Peyer's patch (tissue), 4 donors: ENCODE measurements around the gene PRKAR2A. TPM values are rescaled to one million over a fixed set of nuclear protein-coding genes. Genes with fewer than 3 reads are reported as not detected.

ENCODE experiments used
- DNase-seq, 3 donors: peaks; one replicate each; pipeline ENCODE4 v3.0.0-alpha.2; 2017 to 2019
- H3K27ac ChIP-seq, 4 donors: fragments of 200-600 bp; sonication (generic); one replicate each; pipeline ENCODE4 v1.5.1; 2016 to 2019
- H3K27me3 ChIP-seq, 2 donors: fragments of 200-600 bp; sonication (generic); one replicate each; pipeline ENCODE4 v1.5.1; 2019
- H3K36me3 ChIP-seq, 3 donors: fragments of 200-600 bp; sonication (generic); one replicate each; pipeline ENCODE4 v1.5.1; 2016 to 2019
- H3K4me1 ChIP-seq, 4 donors: fragments of 200-600 bp; sonication (generic); one replicate each; pipeline ENCODE4 v1.5.1; 2016 to 2019
- H3K4me3 ChIP-seq, 4 donors: fragments of 200-600 bp; sonication (generic); 1 replicate in 3 of 4; 2 replicates in 1 of 4; pipeline ENCODE4 v1.5.1; 2016 to 2019; ENCODE audit warnings: mild to moderate bottlenecking in 1 of 4
- H3K9me3 ChIP-seq, 4 donors: fragments of 200-600 bp; sonication (generic); one replicate each; pipeline ENCODE4 v1.5.1; 2016 to 2019; ENCODE audit warnings: mild to moderate bottlenecking in 1 of 4
- POLR2A ChIP-seq, 2 donors: fragments of 450-650 bp; IDR thresholded peaks; one replicate each; pipeline ENCODE4 v1.5.1; 2017; ENCODE audit warnings: antibody characterized with exemption in 2 of 2, mild to moderate bottlenecking in 2 of 2, moderate library complexity in 2 of 2
- total RNA-seq, 4 donors: library from RNA; depleted of rRNA; stranded (reverse); fragments of >200 nt; gene quantifications; one replicate each; pipeline ENCODE4 v1.1.0, GENCODE V29; 2016
- TF ChIP-seq, protein P1 (sequence below), 6 experiments: fragments of 450-650 bp in 4 of 6; fragments of 200-600 bp in 2 of 6; sonication (generic) in 1 of 6; IDR thresholded peaks; one replicate each; pipeline ENCODE4 v1.5.1; 2017 to 2019; ENCODE audit warnings: antibody characterized with exemption in 6 of 6, mild to moderate bottlenecking in 3 of 6, moderate library complexity in 1 of 6

PRKAR2A gene
- total RNA-seq, 4 donors from 2014 or later: 21.0 to 34.7 (median 25.8) TPM

DNA sequence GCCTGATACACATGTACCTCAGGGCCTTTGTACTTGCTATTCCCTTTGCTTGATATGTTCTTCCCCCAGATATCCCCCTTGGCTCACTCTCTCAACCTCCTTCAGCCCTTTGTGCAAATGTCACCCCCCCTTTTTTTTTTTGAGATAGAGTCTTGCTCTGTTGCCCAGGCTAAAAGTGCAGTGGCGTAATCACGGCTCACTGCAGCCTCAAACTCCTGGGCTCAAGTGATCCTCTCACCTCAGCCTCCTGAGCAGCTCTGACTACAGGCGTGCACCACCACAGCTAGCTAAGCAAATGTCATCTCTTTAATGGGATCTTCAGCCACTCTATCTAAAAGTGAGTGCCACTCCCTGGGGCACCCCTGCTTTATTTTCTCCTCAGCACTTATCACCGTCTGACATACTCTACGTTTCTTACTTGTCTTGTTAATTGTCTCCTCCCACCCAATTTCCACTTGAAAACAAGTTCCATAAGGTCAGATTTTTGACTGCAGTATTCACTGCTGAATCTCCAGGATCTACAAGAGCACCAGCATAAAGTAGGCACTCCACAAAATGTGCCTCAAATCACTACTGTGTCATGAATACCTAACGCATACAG lies 145.3 kb downstream of the PRKAR2A start:
- no peaks in the 10 kb centered on the region for H3K9me3 ChIP-seq
- H3K4me3 ChIP-seq: no peak overlapping the region
- H3K36me3 ChIP-seq: peaks cover 0 to 47% (median 0%) of the 10 kb centered on the region in 3 donors
- DNase-seq: no peak
- H3K27me3 ChIP-seq: no peaks in the 10 kb centered on the region
- no peak overlapping the region for H3K27ac ChIP-seq
- no peaks in the 10 kb centered on the region for H3K4me1 ChIP-seq
- no peak for TF ChIP-seq POLR2A (IDR thresholded peaks at IDR 0.05)
- TF ChIP-seq, protein P1, sequence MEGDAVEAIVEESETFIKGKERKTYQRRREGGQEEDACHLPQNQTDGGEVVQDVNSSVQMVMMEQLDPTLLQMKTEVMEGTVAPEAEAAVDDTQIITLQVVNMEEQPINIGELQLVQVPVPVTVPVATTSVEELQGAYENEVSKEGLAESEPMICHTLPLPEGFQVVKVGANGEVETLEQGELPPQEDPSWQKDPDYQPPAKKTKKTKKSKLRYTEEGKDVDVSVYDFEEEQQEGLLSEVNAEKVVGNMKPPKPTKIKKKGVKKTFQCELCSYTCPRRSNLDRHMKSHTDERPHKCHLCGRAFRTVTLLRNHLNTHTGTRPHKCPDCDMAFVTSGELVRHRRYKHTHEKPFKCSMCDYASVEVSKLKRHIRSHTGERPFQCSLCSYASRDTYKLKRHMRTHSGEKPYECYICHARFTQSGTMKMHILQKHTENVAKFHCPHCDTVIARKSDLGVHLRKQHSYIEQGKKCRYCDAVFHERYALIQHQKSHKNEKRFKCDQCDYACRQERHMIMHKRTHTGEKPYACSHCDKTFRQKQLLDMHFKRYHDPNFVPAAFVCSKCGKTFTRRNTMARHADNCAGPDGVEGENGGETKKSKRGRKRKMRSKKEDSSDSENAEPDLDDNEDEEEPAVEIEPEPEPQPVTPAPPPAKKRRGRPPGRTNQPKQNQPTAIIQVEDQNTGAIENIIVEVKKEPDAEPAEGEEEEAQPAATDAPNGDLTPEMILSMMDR (IDR thresholded peaks at IDR 0.05): no peak

DNA sequence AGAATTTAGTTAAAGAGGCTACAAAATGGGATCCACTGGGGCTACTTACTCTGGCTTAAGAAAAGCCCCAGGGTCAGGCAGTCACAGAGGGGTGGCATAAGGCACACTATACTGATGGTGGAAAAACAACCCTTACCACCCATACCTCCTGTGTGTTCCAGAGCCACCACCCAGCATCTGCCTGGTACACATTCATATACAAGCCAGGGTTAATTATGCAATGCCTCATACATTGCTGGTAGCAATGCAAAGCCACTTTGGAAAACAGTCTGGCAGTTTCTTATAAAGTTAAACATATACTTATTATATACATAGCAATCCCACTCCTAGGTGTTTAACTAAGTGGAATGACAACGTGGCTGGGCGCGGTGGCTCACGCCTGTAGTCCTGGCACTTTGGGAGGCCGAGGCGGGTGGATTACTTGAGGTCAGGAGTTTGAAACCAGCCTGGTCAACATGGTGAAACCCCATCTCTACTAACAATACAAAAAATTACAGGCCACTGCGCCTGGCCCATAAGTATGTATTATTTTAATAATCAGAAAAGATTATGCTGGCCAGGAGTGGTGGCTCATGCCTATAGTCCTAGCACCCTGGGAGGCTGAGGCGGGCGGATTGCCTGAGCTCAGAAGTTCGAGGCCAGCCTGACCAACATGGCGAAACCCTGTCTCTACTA lies 146.8 kb downstream of the PRKAR2A start:
- H3K27ac ChIP-seq: no peak overlapping the region
- no peaks in the 10 kb centered on the region for H3K27me3 ChIP-seq
- no peak for TF ChIP-seq POLR2A (IDR thresholded peaks at IDR 0.05)
- TF ChIP-seq, protein P1 (IDR thresholded peaks at IDR 0.05): no peak
- no peak for DNase-seq
- H3K4me3 ChIP-seq: no peak overlapping the region
- H3K9me3 ChIP-seq: no peaks in the 10 kb centered on the region
- H3K36me3 ChIP-seq: peaks cover 0 to 38% (median 0%) of the 10 kb centered on the region in 3 donors
- no peaks in the 10 kb centered on the region for H3K4me1 ChIP-seq

DNA sequence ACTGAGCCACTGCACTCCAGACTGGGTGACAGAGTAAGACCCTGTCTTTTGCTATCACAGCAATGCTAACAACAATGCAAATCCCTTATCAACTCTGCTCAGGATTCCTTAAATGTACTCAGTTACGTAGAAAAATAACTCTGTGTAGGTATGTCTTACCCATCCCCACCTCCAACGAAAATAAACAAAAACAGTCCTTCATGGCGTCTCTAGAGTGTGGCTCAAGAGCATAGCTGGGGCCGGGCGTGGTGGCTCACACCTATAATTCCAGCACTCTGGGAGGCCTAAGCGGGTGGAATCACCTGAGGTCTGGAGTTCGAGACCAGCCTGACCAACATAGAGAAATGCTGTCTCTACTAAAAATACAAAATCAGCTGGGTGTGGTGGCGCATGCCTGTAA lies 148.8 kb downstream of the PRKAR2A start:
- Histone ChIP-seq H3K27ac (no peak overlapping the region), H3K27me3 (no peaks in the 10 kb centered on the region), H3K4me1 (no peaks in the 10 kb centered on the region), H3K4me3 (no peak overlapping the region), H3K36me3 (peaks cover 0 to 36% (median 0%) of the 10 kb centered on the region in 3 donors), H3K9me3 (no peaks in the 10 kb centered on the region)
- TF ChIP-seq, protein P1 (IDR thresholded peaks at IDR 0.05): no peak
- no peak for TF ChIP-seq POLR2A (IDR thresholded peaks at IDR 0.05)
- DNase-seq: no peak

DNA sequence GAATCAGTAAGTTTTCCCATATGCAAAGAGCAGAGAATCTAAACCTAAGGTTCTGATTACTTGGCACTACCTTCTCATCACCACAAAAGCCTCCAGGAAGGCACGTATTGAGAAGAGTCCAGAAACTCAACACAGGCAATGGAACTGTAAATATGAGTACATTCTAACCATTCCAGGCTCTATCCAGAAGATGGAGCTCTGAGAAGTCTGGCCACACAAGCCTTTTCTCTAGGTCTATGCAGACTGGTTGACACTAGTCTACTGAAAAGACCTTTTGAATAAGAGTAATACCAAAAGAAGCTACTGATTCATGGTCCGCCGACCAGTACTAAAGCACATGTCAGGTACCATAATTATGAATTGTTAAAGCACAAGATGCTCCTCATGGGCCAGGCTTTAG lies 149.7 kb downstream of the PRKAR2A start:
- DNase-seq: no peak
- no peaks in the 10 kb centered on the region for H3K9me3 ChIP-seq
- no peak overlapping the region for H3K4me3 ChIP-seq
- no peak overlapping the region for H3K27ac ChIP-seq
- peaks cover 0 to 46% (median 0%) of the 10 kb centered on the region in 3 donors for H3K36me3 ChIP-seq
- H3K4me1 ChIP-seq: no peaks in the 10 kb centered on the region
- TF ChIP-seq, protein P1 (IDR thresholded peaks at IDR 0.05): peak in 1 of 6 experiments; percentile 40
- TF ChIP-seq POLR2A (IDR thresholded peaks at IDR 0.05): no peak
- H3K27me3 ChIP-seq: no peaks in the 10 kb centered on the region

DNA sequence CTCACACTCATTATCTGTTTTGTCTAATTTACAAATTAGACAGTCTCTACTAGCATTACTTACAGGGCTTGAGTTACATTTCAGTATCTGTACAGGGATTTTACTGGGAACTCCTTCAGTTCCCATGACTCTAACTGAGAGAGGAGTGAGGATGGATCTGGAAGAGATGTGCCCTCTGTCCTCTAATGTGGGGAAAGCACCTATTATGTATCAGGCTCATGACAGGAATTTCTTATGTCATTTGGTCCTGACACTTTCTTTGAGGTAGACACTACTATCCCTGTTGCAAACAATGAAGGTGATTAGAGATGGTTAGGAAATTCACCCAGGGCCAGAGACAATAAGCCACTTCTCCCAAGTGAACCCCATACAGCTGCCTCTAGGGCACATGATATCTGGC lies 151.1 kb downstream of the PRKAR2A start:
- no peaks in the 10 kb centered on the region for H3K27me3 ChIP-seq
- TF ChIP-seq POLR2A (IDR thresholded peaks at IDR 0.05): no peak
- TF ChIP-seq, protein P1 (IDR thresholded peaks at IDR 0.05): no peak
- no peaks in the 10 kb centered on the region for H3K4me1 ChIP-seq
- H3K27ac ChIP-seq: peak overlapping the region in 3 of 4 donors; percentile 61 to 82 (median 62)
- H3K9me3 ChIP-seq: no peaks in the 10 kb centered on the region
- H3K4me3 ChIP-seq: no peak overlapping the region
- no peak for DNase-seq
- H3K36me3 ChIP-seq: peaks cover 0 to 59% (median 0%) of the 10 kb centered on the region in 3 donors

Other genes with a start within 250 kb of the PRKAR2A start
- gene UQCRC1, start 238.2 kb downstream of the PRKAR2A start, total RNA-seq: 100 to 1,000 TPM; 313 to 857 (median 761) TPM
- not detected for gene TMEM89, start 226.1 kb downstream of the PRKAR2A start, total RNA-seq
- gene SLC26A6, start 212.4 kb downstream of the PRKAR2A start, total RNA-seq: 100 to 1,000 TPM; 143 to 249 (median 194) TPM
- 1 to 10 TPM; 2.3 to 5.0 (median 2.9) TPM for gene CELSR3, start 185.0 kb downstream of the PRKAR2A start, total RNA-seq
- gene NCKIPSD, start 162.0 kb downstream of the PRKAR2A start, total RNA-seq: 10 to 100 TPM; 35.7 to 66.8 (median 64.4) TPM
- 100 to 1,000 TPM in 3 of 4 donors, 10 to 100 TPM in 1; 97.6 to 211 (median 163) TPM for gene IP6K2, start 130.7 kb downstream of the PRKAR2A start, total RNA-seq
- 100 to 1,000 TPM in 1 of 4 donors, 10 to 100 TPM in 3; 29.7 to 138 (median 68.9) TPM for gene SLC25A20, start 51.0 kb upstream of the PRKAR2A start, total RNA-seq
- gene ARIH2, start 71.0 kb upstream of the PRKAR2A start, total RNA-seq: 100 to 1,000 TPM in 3 of 4 donors, 10 to 100 TPM in 1; 59.7 to 184 (median 111) TPM
- 10 to 100 TPM; 47.0 to 95.9 (median 78.0) TPM for gene P4HTM, start 142.4 kb upstream of the PRKAR2A start, total RNA-seq
- gene WDR6, start 159.5 kb upstream of the PRKAR2A start, total RNA-seq: 100 to 1,000 TPM in 3 of 4 donors, 10 to 100 TPM in 1; 96.7 to 233 (median 179) TPM
- 10 to 100 TPM; 31.4 to 49.5 (median 33.1) TPM for gene DALRD3, start 170.7 kb upstream of the PRKAR2A start, total RNA-seq
- 100 to 1,000 TPM in 2 of 4 donors, 10 to 100 TPM in 2; 64.7 to 164 (median 106) TPM for gene NDUFAF3, start 174.2 kb upstream of the PRKAR2A start, total RNA-seq
- 100 to 1,000 TPM in 1 of 4 donors, 10 to 100 TPM in 3; 58.8 to 149 (median 68.5) TPM for gene IMPDH2, start 181.5 kb upstream of the PRKAR2A start, total RNA-seq
- gene QRICH1, start 246.2 kb upstream of the PRKAR2A start, total RNA-seq: 100 to 1,000 TPM in 2 of 4 donors, 10 to 100 TPM in 2; 61.1 to 132 (median 99.7) TPM